Ovary (tissue), 9 donors: ENCODE measurements around the gene BPTF. TPM values are rescaled to one million over a fixed set of nuclear protein-coding genes. Genes with fewer than 3 reads are reported as not detected.
"Not testable (repeated sequence)": the region's sequence is repeated elsewhere in the genome, so short reads cannot be mapped to it uniquely, and the experiment has no call there.

ENCODE experiments used
- DNase-seq, 5 donors: peaks; one replicate each; pipeline ENCODE4 v3.0.0-alpha.2; 2019 to 2020
- H3K27ac ChIP-seq, 2 donors: fragments of 200-600 bp; one replicate each; pipeline versions ENCODE4 v1.5.1 to v1.8.0; 2019 to 2022
- H3K27me3 ChIP-seq: fragments of 200-600 bp; one replicate; pipeline ENCODE4 v1.8.0; 2022
- H3K36me3 ChIP-seq: fragments of 200-600 bp; sonication (generic); one replicate; pipeline ENCODE4 v1.5.1; 2019
- H3K4me1 ChIP-seq: one replicate; pipeline ENCODE4 v1.8.1; 2013; ENCODE audit warnings: mild to moderate bottlenecking, moderate library complexity; ENCODE audit not compliant: insufficient read depth
- H3K4me3 ChIP-seq: fragments of 200-600 bp; sonication (generic); one replicate; pipeline ENCODE4 v1.5.1; 2017
- H3K9me3 ChIP-seq, 2 donors: fragments of 200-600 bp in 1 of 2; sonication (generic) in 1 of 2; one replicate each; pipeline versions ENCODE4 v1.5.1 to v1.8.1; 2013 to 2019; ENCODE audit warnings: mild to moderate bottlenecking in 1 of 2, moderate library complexity in 1 of 2
- CTCF ChIP-seq, 3 donors: fragments of 450-650 bp in 2 of 3; fragments of 200-600 bp in 1 of 3; IDR thresholded peaks; one replicate each; pipeline versions ENCODE4 v1.5.1 to v1.8.0; 2016 to 2022; ENCODE audit warnings: antibody characterized with exemption in 3 of 3, mild to moderate bottlenecking in 1 of 3
- EP300 ChIP-seq: sonication (generic); formaldehyde crosslinking; IDR thresholded peaks from one replicate; pipeline ENCODE4 v1.6.1; 2017; ENCODE audit warnings: antibody characterized with exemption
- POLR2A ChIP-seq: fragments of 450-650 bp; IDR thresholded peaks from one replicate; pipeline ENCODE4 v1.6.1; 2017; ENCODE audit warnings: antibody characterized with exemption, mild to moderate bottlenecking, moderate library complexity
- WGBS, 3 donors: extraction: QIAGEN DNeasy Blood & Tissue Kit in 1 of 3; methylation state at CpG; one replicate each; pipeline versions ENCODE4 v1.1.5 to v1.1.7; 2013 to 2017; 5-methylcytosine and 5-hydroxymethylcytosine counted together
- intact Hi-C, 4 donors: fragments of 100-400 bp; cut with DNase I; formaldehyde crosslinking; loops; one replicate each; pipeline versions ENCODE4 v1.11.0 to v1.15.1; 2022 to 2023
- polyA plus RNA-seq, 2 donors: library from polyadenylated mRNA; stranded (reverse); fragments of 200-250 nt in 1 of 2; fragments of 350-450 nt in 1 of 2; fragmentation: Illumina TruSeq in 1 of 2; extraction: RNeasy Lipid Tissue Mini Kit (QIAGEN cat#74804) in 1 of 2; gene quantifications; one replicate each; pipeline ENCODE4 v1.2.3, GENCODE V29; 2013 to 2014
- total RNA-seq, 7 donors: library from RNA; depleted of rRNA in 2 of 7; stranded (reverse); fragments of >200 nt in 2 of 7; fragmentation: NEBNext Ultra II Directional in 3 of 7; extraction: Animal tissue kit (Norgen Biotek cat#: 25700) in 3 of 7; gene quantifications; one replicate each; pipeline versions ENCODE4 v1.1.0 to v1.2.4, GENCODE V29; 2016 to 2023
- donor health status: DM: no; HTN: no; CAD: no; lungs with moderate emphysema.
- donor health status: DM: no; HTN: no; CAD: no.
- donor health status: Bipolar disorder and iron deficiency.
- donor health status: DM: yes; HTN: yes; CAD: no.
- donor health status: DM: no; HTN: no; CAD: no.
- donor health status: DM: yes; HTN: yes; CAD: no.

BPTF gene
- total and polyA plus RNA-seq, 9 donors: 28.5 to 120 (median 91.7) TPM

DNA sequence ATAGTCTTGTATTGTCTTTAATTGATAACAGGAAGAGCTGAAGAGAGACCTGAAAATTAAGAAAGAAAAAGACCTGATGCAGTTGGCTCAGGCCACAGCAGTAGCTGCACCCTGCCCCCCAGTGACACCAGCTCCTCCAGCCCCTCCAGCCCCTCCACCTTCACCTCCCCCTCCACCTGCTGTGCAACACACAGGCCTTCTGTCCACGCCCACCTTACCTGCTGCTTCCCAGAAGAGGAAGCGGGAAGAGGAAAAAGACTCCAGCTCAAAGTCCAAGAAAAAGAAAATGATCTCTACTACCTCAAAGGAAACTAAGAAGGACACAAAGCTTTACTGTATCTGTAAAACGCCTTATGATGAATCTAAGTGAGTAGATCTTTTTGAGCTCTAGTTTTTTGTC is 134.2 kb downstream of the BPTF start:
- Histone ChIP-seq H3K36me3 (no peaks in the 10 kb centered on the region), H3K4me1 (peaks cover 2% of the 10 kb centered on the region), H3K9me3 (no peaks in the 10 kb centered on the region), H3K27me3 (no peaks in the 10 kb centered on the region), H3K4me3 (no peak overlapping the region), H3K27ac (no peak overlapping the region)
- intact Hi-C loops: no loop called here
- TF ChIP-seq POLR2A (no peak), EP300 (no peak), CTCF (IDR thresholded peaks at IDR 0.05) (no peak)
- 91 to 94% (median 91%) methylated on average over 3 of the region's 3 CpGs for WGBS, 3 donors
- no peak for DNase-seq

GRCh38 chr17:67960276-67960675 is 135.0 kb downstream of the BPTF start:
- H3K36me3 ChIP-seq, DNase-seq, H3K4me3 ChIP-seq, H3K27ac ChIP-seq, H3K9me3 ChIP-seq, H3K4me1 ChIP-seq, intact Hi-C loops, H3K27me3 ChIP-seq: not testable (repeated sequence)
- WGBS, 3 donors: 6 to 15% (median 13%) methylated on average over 3 of the region's 3 CpGs

DNA sequence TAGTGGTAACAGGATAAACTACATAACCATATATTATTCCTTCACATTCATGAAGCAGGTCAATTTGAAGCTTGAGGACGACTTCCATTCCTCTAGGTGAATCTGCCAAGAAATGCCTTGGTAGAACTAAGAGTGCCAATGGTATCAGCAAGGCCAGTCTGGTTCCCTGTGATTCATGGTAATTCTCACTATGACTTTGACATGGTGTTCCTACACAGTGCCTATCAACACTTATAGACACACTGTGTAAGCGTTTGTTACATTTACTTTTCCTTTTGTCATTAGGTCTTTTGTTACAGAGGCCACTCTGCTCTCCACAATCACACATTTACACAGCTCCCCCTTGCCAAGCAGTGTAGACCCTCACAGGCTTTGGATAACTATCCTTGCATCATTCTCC is 136.9 kb downstream of the BPTF start:
- DNase-seq, H3K27me3 ChIP-seq, intact Hi-C loops, H3K36me3 ChIP-seq, H3K27ac ChIP-seq, H3K4me3 ChIP-seq, H3K9me3 ChIP-seq, H3K4me1 ChIP-seq: not testable (repeated sequence)
- 59 to 63% (median 60%) methylated on average over 2 of the region's 2 CpGs for whole genome bisulfite sequencing, 3 donors

GRCh38 chr17:67963145-67963572 is 137.9 kb downstream of the BPTF start:
- H3K27ac ChIP-seq, H3K9me3 ChIP-seq, intact Hi-C loops, H3K4me1 ChIP-seq, H3K36me3 ChIP-seq, H3K4me3 ChIP-seq, H3K27me3 ChIP-seq: not testable (repeated sequence)
- WGBS, 3 donors: 0 to 3% (median 0%) methylated on average over 1 of the region's 1 CpG
- DNase-seq: peak in 4 of 5 donors; percentile 51 to 81 (median 64)
- peak; percentile 39 to 66 (median 60) for TF ChIP-seq CTCF (IDR thresholded peaks at IDR 0.05)

- 90 to 92% (median 90%) methylated on average over 7 of the region's 7 CpGs for WGBS, 3 donors
- intact Hi-C loops: no loop called here
- TF ChIP-seq EP300: no peak
- no peak for TF ChIP-seq CTCF (IDR thresholded peaks at IDR 0.05)
- TF ChIP-seq POLR2A: no peak
- DNase-seq: no peak
- Histone ChIP-seq H3K4me3 (no peak overlapping the region), H3K27me3 (no peaks in the 10 kb centered on the region), H3K36me3 (no peaks in the 10 kb centered on the region), H3K9me3 (no peaks in the 10 kb centered on the region), H3K4me1 (no peaks in the 10 kb centered on the region), H3K27ac (no peak overlapping the region)
Observed at GRCh38 chr17:67970783-67971182, 145.5 kb downstream of the BPTF start.

- Histone ChIP-seq H3K9me3 (no peaks in the 10 kb centered on the region), H3K36me3 (no peaks in the 10 kb centered on the region), H3K4me1 (no peaks in the 10 kb centered on the region), H3K27ac (no peak overlapping the region), H3K27me3 (no peaks in the 10 kb centered on the region), H3K4me3 (no peak overlapping the region)
- intact Hi-C loops: no loop called here
- WGBS, 3 donors: 61 to 78% (median 75%) methylated on average over 9 of the region's 9 CpGs
- no peak for DNase-seq
- TF ChIP-seq CTCF (IDR thresholded peaks at IDR 0.05): no peak
- TF ChIP-seq POLR2A: no peak
- no peak for TF ChIP-seq EP300
Observed at GRCh38 chr17:67974185-67974584, 148.9 kb downstream of the BPTF start.
